Lower lobe of right lung (tissue), 2 donors: ENCODE results near the gene INPP4B. TPM values are rescaled to one million over a fixed set of nuclear protein-coding genes. Genes with fewer than 3 reads are reported as not detected.

Source experiments
- ATAC-seq, 2 donors: fragments of 200-7000 bp; cut with Tn5 transposase; one replicate each; pipeline ENCODE4 v1.9.1; 2020 to 2022; ENCODE audit warnings: mild to moderate bottlenecking in 2 of 2, moderate library complexity in 2 of 2
- DNase-seq: peaks from one replicate; pipeline ENCODE4 v3.0.0-alpha.2; 2020
- H3K27ac ChIP-seq: fragments of 200-600 bp; one replicate; pipeline ENCODE4 v1.8.0; 2022
- H3K27me3 ChIP-seq: fragments of 200-600 bp; one replicate; pipeline ENCODE4 v1.8.0; 2022; ENCODE audit warnings: low read depth
- H3K36me3 ChIP-seq: fragments of 200-600 bp; one replicate; pipeline ENCODE4 v1.8.0; 2022; ENCODE audit warnings: mild to moderate bottlenecking
- H3K4me1 ChIP-seq: fragments of 200-600 bp; one replicate; pipeline ENCODE4 v1.8.0; 2022
- H3K4me3 ChIP-seq: fragments of 200-600 bp; one replicate; pipeline ENCODE4 v1.8.0; 2022; ENCODE audit warnings: mild to moderate bottlenecking
- H3K9me3 ChIP-seq: fragments of 200-600 bp; one replicate; pipeline ENCODE4 v1.8.0; 2022
- intact Hi-C: fragments of 100-400 bp; cut with DNase I; formaldehyde crosslinking; loops from one replicate; pipeline ENCODE4 v1.11.0; 2022
- total RNA-seq: library from RNA; stranded (reverse); fragmentation: NEBNext Ultra II Directional; extraction: Animal tissue kit (Norgen Biotek cat#: 25700); gene quantifications from one replicate; pipeline ENCODE4 v1.2.1, GENCODE V29; 2021
- TF ChIP-seq, protein P1 (sequence below): fragments of 200-600 bp; IDR thresholded peaks from one replicate; pipeline ENCODE4 v1.8.0; 2022; ENCODE audit warnings: antibody characterized with exemption, mild to moderate bottlenecking
- donor health status: DM: no; HTN: yes; CAD: no; lungs with severe emphysema.

Gene INPP4B
- total RNA-seq, 1 donor from 2014 or later: 12.1 TPM

DNA sequence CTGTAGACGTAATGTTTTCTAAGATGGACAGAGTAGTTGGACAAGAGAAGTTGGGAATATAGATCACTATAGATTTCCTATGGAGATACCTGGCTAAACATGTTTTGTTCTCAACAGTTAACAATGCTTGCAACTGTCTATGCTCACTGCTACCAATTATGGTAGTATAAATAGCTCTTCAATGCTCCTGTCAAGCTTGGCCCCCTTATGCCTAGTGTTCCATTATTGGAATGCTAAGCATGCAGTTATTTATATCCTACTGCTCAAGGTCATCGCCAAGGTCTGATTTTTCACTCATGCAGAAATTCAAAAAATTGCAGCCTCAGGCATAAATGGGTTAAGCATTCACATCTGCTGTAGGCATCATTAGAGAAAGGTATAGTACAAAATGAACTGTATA is 690.8 kb downstream of the INPP4B start:
- no peaks in the 10 kb centered on the region for H3K4me1 ChIP-seq
- no peak for DNase-seq
- no peak overlapping the region for H3K27ac ChIP-seq
- no peak for ATAC-seq
- intact Hi-C loops: no loop called here
- H3K4me3 ChIP-seq: no peak overlapping the region
- H3K36me3 ChIP-seq: no peaks in the 10 kb centered on the region
- TF ChIP-seq, protein P1, sequence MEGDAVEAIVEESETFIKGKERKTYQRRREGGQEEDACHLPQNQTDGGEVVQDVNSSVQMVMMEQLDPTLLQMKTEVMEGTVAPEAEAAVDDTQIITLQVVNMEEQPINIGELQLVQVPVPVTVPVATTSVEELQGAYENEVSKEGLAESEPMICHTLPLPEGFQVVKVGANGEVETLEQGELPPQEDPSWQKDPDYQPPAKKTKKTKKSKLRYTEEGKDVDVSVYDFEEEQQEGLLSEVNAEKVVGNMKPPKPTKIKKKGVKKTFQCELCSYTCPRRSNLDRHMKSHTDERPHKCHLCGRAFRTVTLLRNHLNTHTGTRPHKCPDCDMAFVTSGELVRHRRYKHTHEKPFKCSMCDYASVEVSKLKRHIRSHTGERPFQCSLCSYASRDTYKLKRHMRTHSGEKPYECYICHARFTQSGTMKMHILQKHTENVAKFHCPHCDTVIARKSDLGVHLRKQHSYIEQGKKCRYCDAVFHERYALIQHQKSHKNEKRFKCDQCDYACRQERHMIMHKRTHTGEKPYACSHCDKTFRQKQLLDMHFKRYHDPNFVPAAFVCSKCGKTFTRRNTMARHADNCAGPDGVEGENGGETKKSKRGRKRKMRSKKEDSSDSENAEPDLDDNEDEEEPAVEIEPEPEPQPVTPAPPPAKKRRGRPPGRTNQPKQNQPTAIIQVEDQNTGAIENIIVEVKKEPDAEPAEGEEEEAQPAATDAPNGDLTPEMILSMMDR: no peak
- no peaks in the 10 kb centered on the region for H3K9me3 ChIP-seq
- no peaks in the 10 kb centered on the region for H3K27me3 ChIP-seq

DNA sequence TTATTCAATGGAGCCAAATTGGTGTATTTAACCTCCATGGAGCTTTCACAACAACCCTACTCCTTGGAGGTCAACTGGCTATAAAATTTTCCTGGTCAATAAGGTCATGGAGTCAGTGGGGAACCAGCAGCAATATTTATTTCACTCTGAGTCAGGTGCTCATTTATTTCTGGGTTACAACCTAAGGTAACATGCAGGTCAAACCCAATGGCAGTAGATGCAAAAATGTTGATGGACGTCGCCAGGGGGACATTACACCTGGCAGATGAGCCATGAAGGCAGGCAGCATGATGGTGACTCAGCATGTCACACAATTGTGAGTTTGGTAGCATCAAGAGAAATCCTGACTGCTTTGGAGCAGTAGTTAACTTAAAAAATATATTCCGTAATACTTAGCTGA is 695.6 kb downstream of the INPP4B start:
- Histone ChIP-seq H3K36me3 (no peaks in the 10 kb centered on the region), H3K27ac (no peak overlapping the region), H3K27me3 (no peaks in the 10 kb centered on the region), H3K4me3 (no peak overlapping the region), H3K4me1 (no peaks in the 10 kb centered on the region), H3K9me3 (no peaks in the 10 kb centered on the region)
- intact Hi-C loops: no loop called here
- TF ChIP-seq, protein P1: no peak
- DNase-seq (no peak), ATAC-seq (no peak)

DNA sequence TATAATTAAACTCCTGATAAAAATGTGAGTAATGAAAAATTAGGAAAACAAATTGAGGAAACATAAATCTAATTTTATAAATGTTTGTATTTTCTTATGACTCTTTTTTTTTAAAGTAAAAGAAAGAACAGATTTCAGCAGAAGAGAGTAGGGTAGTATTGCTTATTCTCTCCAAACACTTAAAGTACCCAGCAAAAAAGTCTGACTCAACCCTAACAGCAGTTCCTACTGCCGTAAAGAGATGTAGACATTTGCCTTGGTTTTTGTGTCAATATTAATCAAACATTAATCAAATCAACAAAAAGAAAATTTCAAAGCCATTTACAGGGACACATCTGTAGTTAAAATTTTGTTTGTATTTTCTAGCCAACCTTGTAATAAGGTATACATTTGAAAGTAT is 701.3 kb downstream of the INPP4B start:
- H3K27me3 ChIP-seq: no peaks in the 10 kb centered on the region
- H3K4me3 ChIP-seq: no peak overlapping the region
- TF ChIP-seq, protein P1: no peak
- intact Hi-C loops: no loop called here
- H3K36me3 ChIP-seq: no peaks in the 10 kb centered on the region
- no peaks in the 10 kb centered on the region for H3K4me1 ChIP-seq
- DNase-seq (no peak), ATAC-seq (no peak)
- H3K27ac ChIP-seq: no peak overlapping the region
- H3K9me3 ChIP-seq: no peaks in the 10 kb centered on the region

DNA sequence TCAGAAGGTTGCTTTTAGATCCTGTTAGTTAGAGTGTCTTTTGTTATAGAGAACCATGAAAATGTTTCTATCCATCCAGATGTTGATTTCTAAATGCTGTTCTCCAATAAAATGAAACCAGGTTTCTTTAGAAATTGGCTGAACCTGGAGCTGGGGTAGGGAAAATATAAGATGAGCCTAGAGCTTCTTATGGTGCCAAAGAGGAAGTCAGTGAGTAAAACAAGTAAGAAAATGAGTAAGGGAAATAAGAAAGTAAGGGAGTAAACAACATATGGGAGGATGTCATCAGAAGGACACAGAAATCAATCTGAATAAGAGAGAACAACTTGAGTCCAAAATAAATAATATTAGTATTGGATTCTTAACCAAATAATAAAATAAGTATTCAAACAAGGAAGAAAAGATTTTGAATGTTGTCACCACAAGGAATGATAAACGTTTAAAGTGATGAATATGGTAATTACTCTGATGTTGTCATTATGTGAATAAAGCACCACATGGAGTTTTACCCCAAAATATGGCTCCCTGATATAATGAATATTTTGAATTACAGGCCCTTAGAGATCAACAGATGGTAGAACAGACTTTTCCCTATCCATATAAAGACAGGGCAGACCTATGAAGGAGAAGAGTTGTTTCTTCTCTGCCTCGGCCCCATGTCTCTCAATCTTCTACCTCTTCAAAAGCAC is 703.6 kb downstream of the INPP4B start:
- ATAC-seq: no peak

DNA sequence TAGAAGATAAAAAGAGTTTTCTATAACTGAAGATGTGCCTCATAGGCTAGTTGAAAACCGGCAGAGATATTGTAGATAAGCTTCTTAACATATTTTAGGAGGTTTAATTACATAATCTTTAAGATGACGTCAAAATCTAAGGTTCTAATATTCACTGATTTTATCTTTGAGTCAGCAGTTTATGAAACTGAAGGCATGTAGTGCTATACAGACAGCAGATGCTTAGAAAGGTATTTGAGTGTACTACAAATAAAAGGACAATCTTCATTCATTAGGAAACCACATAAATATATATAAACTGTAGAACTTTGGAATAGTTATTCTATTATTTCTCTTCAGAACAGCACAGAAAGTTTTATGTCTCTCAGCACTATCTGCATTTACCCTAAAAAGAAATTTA is 704.9 kb downstream of the INPP4B start:
- ATAC-seq (no peak), DNase-seq (no peak)
- Histone ChIP-seq H3K27ac (no peak overlapping the region), H3K27me3 (no peaks in the 10 kb centered on the region), H3K36me3 (peaks cover 3% of the 10 kb centered on the region), H3K4me1 (no peaks in the 10 kb centered on the region), H3K9me3 (no peaks in the 10 kb centered on the region), H3K4me3 (no peak overlapping the region)
- TF ChIP-seq, protein P1: no peak
- intact Hi-C loops: no loop called here

More for the DNA sequence above, 703.6 kb downstream of the INPP4B start:
- Histone ChIP-seq H3K4me1 (no peaks in the 10 kb centered on the region), H3K36me3 (peaks cover 3% of the 10 kb centered on the region), H3K9me3 (no peaks in the 10 kb centered on the region), H3K27ac (no peak overlapping the region), H3K4me3 (no peak overlapping the region), H3K27me3 (no peaks in the 10 kb centered on the region)
- intact Hi-C loops: no loop called here
- DNase-seq: no peak
- TF ChIP-seq, protein P1: no peak
